GM19467 (cell line): ENCODE measurements around the gene POLDIP3.
A peak's percentile ranks its signal among the peaks of the same experiment; 100 is the strongest.
"Not testable (repeated sequence)": the region's sequence is repeated elsewhere in the genome, so short reads cannot be mapped to it uniquely, and the experiment has no call there.

Experiments
- ATAC-seq: cut with Tn5 transposase; IDR thresholded peaks from one replicate; pipeline ENCODE4 v1.9.1; 2021; ENCODE audit warnings: mild to moderate bottlenecking, moderate library complexity; ENCODE audit not compliant: unreplicated experiment

Gene POLDIP3

GRCh38 chr22:42561856-42562255, 52.8 kb downstream of the POLDIP3 start:
- ATAC-seq = no peak

- ATAC-seq = no peak
Observed at GRCh38 chr22:42560781-42561180, 53.9 kb downstream of the POLDIP3 start.

- no peak for ATAC-seq
Observed at GRCh38 chr22:42560381-42560780, 54.3 kb downstream of the POLDIP3 start.

GRCh38 chr22:42553475-42554361, 61.0 kb downstream of the POLDIP3 start, which contains the start of gene SERHL2:
Gene SERHL2 (plus strand): TSS chr22:42553956. CDS start chr22:42554021, 65 bp downstream.
- ATAC-seq = peak; percentile 55

- not testable (repeated sequence) for ATAC-seq
Observed at GRCh38 chr22:42552294-42552647, 62.4 kb downstream of the POLDIP3 start.

GRCh38 chr22:42549331-42550060, 65.2 kb downstream of the POLDIP3 start:
- no peak for ATAC-seq

- ATAC-seq = no peak
Observed at GRCh38 chr22:42548597-42549330, 65.9 kb downstream of the POLDIP3 start.

- not testable (repeated sequence) for ATAC-seq
Observed at GRCh38 chr22:42548126-42548525, 66.6 kb downstream of the POLDIP3 start.

GRCh38 chr22:42547562-42547961, 67.1 kb downstream of the POLDIP3 start:
- ATAC-seq = no peak

GRCh38 chr22:42544686-42545085, 70.0 kb downstream of the POLDIP3 start:
- no peak for ATAC-seq

GRCh38 chr22:42539236-42539771, 75.4 kb downstream of the POLDIP3 start:
- not testable (repeated sequence) for ATAC-seq

- not testable (repeated sequence) for ATAC-seq
Observed at GRCh38 chr22:42537199-42537831, 77.4 kb downstream of the POLDIP3 start.

- not testable (repeated sequence) for ATAC-seq
Observed at GRCh38 chr22:42536634-42537033, 78.0 kb downstream of the POLDIP3 start.

GRCh38 chr22:42536166-42536565, 78.5 kb downstream of the POLDIP3 start:
- no peak for ATAC-seq

- ATAC-seq = not testable (repeated sequence)
Observed at GRCh38 chr22:42535082-42535731, 79.5 kb downstream of the POLDIP3 start.
